Lower leg skin (tissue), 3 donors: Measurements from ENCODE around the gene NAALADL2.

Experiments used
- POLR2A ChIP-seq, 2 donors: fragments of 450-650 bp; IDR thresholded peaks; one replicate each; pipeline ENCODE4 v1.6.1; 2016 to 2017; ENCODE audit warnings: antibody characterized with exemption in 2 of 2, mild to moderate bottlenecking in 1 of 2, moderate library complexity in 1 of 2
- TF ChIP-seq, protein P1 (sequence below), 3 donors: fragments of 450-650 bp; IDR thresholded peaks; one replicate each; pipeline ENCODE4 v1.5.1; 2016; ENCODE audit warnings: antibody characterized with exemption in 3 of 3, mild to moderate bottlenecking in 3 of 3, moderate library complexity in 2 of 3

- TF ChIP-seq, protein P1, sequence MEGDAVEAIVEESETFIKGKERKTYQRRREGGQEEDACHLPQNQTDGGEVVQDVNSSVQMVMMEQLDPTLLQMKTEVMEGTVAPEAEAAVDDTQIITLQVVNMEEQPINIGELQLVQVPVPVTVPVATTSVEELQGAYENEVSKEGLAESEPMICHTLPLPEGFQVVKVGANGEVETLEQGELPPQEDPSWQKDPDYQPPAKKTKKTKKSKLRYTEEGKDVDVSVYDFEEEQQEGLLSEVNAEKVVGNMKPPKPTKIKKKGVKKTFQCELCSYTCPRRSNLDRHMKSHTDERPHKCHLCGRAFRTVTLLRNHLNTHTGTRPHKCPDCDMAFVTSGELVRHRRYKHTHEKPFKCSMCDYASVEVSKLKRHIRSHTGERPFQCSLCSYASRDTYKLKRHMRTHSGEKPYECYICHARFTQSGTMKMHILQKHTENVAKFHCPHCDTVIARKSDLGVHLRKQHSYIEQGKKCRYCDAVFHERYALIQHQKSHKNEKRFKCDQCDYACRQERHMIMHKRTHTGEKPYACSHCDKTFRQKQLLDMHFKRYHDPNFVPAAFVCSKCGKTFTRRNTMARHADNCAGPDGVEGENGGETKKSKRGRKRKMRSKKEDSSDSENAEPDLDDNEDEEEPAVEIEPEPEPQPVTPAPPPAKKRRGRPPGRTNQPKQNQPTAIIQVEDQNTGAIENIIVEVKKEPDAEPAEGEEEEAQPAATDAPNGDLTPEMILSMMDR (IDR thresholded peaks at IDR 0.05), result no peak
- no peak for TF ChIP-seq POLR2A (IDR thresholded peaks at IDR 0.05)
Measured at GRCh38 chr3:175107995-175108394, 248.9 kb downstream of the NAALADL2 start.
